SH-SY5Y (cell line): ENCODE results near the gene CDK6.

Experiments
- GATA2 ChIP-seq: IDR thresholded peaks from 2 replicates; pipeline ENCODE4 v1.6.1; 2011; ENCODE audit warnings: mild to moderate bottlenecking, low read depth, low read length
- GATA3 ChIP-seq: IDR thresholded peaks from 2 replicates; pipeline ENCODE4 v1.6.1; 2011; ENCODE audit warnings: low read depth, mild to moderate bottlenecking, low read length, moderate library complexity

GRCh38 chr7:92875719-92876118 lies 39.3 kb upstream of the CDK6 start:
- no peak for TF ChIP-seq GATA2
- no peak for TF ChIP-seq GATA3
